Mesodermal cell (in vitro differentiated cells): Measurements from ENCODE around the gene SLX1A.
"Not testable (repeated sequence)": the region's sequence is repeated elsewhere in the genome, so short reads cannot be mapped to it uniquely, and the experiment has no call there.

Source experiments
- H3K27ac ChIP-seq: 2 replicates; pipeline ENCODE4 v1.7.0; 2013; ENCODE audit warnings: mild to moderate bottlenecking, low read depth, low read length, moderate library complexity; ENCODE audit not compliant: severe bottlenecking
- H3K36me3 ChIP-seq: 2 replicates; pipeline ENCODE4 v1.7.1; 2013; ENCODE audit warnings: mild to moderate bottlenecking, low read length, moderate library complexity; ENCODE audit not compliant: control insufficient read depth, insufficient read depth
- H3K4me1 ChIP-seq: one replicate; pipeline ENCODE4 v1.7.1; 2013; ENCODE audit warnings: mild to moderate bottlenecking, low read length; ENCODE audit not compliant: insufficient read depth, control insufficient read depth, poor library complexity, severe bottlenecking
- H3K4me3 ChIP-seq: 2 replicates; pipeline ENCODE4 v1.7.0; 2013; ENCODE audit warnings: low read length, control low read depth, mild to moderate bottlenecking; ENCODE audit not compliant: insufficient read depth, poor library complexity, severe bottlenecking; ENCODE audit errors: extremely low read depth
- H3K9me3 ChIP-seq: 2 replicates; pipeline ENCODE4 v1.7.1; 2013; ENCODE audit warnings: mild to moderate bottlenecking, low read length, moderate library complexity; ENCODE audit not compliant: control insufficient read depth
- WGBS, 2 experiments: methylation state at CpG; one replicate each; pipeline ENCODE4 v1.1.5; 2013; ENCODE audit warnings: missing lambda C conversion rate in 2 of 2; ENCODE audit not compliant: insufficient coverage in 2 of 2; 5-methylcytosine and 5-hydroxymethylcytosine counted together

Gene SLX1A

GRCh38 chr16:30166202-30166902 is 27.3 kb upstream of the SLX1A start:
- WGBS, 2 experiments = 73 to 95% methylated on average over 3 to 4 of the region's 11 CpGs
- H3K4me3 ChIP-seq = no peak overlapping the region

DNA sequence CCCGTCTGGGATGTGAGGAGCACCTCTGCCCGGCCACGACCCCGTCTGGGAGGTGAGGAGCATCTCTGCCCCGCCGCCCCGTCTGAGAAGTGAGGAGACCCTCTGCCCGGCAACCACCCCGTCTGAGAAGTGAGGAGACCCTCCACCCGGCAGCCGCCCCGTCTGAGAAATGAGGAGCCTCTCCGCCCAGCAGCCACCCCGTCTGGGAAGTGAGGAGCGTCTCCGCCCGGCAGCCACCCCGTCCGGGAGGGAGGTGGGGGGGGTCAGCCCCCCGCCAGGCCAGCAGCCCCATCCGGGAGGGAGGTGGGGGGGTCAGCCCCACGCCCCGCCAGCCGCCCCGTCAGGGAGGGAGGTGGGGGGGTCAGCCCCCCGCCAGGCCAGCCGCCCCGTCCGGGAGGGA is 24.9 kb upstream of the SLX1A start:
- H3K9me3 ChIP-seq, H3K36me3 ChIP-seq, H3K4me3 ChIP-seq, H3K4me1 ChIP-seq, H3K27ac ChIP-seq: not testable (repeated sequence)
- 80% methylated on average over 3 of the region's 29 CpGs; no CpG with 5 or more reads in 1 of the 2 experiments for WGBS, 2 experiments

More at GRCh38 chr16:30166202-30166902, 27.3 kb upstream of the SLX1A start:
- H3K36me3 ChIP-seq = no peaks in the 10 kb centered on the region
- no peak overlapping the region for H3K27ac ChIP-seq
- H3K9me3 ChIP-seq = no peaks in the 10 kb centered on the region
- H3K4me1 ChIP-seq = no peaks in the 10 kb centered on the region

GRCh38 chr16:30169416-30169815 is 24.3 kb upstream of the SLX1A start:
- not testable (repeated sequence) for H3K36me3 ChIP-seq, H3K9me3 ChIP-seq, H3K4me3 ChIP-seq, H3K27ac ChIP-seq, H3K4me1 ChIP-seq
- 92% methylated on average over 5 of the region's 38 CpGs; no CpG with 5 or more reads in 1 of the 2 experiments for WGBS, 2 experiments

- 82% methylated on average over 2 of the region's 31 CpGs; no CpG with 5 or more reads in 1 of the 2 experiments for WGBS, 2 experiments
- not testable (repeated sequence) for H3K9me3 ChIP-seq, H3K4me3 ChIP-seq, H3K27ac ChIP-seq, H3K36me3 ChIP-seq, H3K4me1 ChIP-seq
Measured at GRCh38 chr16:30170145-30170544, 23.5 kb upstream of the SLX1A start.

DNA sequence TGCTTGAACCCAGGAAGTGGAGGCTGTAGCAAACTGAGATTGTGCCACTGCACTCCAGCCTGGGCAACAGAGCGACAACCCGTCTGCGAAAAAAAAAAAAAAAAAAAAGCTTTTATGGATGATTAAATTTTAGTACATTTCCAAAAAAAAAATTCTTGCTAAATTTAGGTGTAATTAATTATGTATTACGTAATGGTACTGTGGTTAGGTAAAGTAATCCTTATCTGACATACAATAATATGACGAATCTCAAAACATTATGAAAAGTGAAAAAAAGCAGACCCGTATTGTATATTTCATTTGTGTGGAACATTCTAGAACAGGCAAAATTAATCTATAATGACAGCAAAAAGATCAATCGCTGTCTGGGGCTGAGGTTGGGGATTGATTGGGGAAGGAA is 20.6 kb upstream of the SLX1A start:
- H3K4me1 ChIP-seq = no peaks in the 10 kb centered on the region
- H3K4me3 ChIP-seq = no peak overlapping the region
- WGBS, 2 experiments = 83% methylated on average over 1 of the region's 7 CpGs; no CpG with 5 or more reads in 1 of the 2 experiments
- H3K36me3 ChIP-seq = no peaks in the 10 kb centered on the region
- H3K27ac ChIP-seq = no peak overlapping the region
- H3K9me3 ChIP-seq = no peaks in the 10 kb centered on the region

GRCh38 chr16:30176876-30177275 is 16.8 kb upstream of the SLX1A start:
- not testable (repeated sequence) for H3K9me3 ChIP-seq

DNA sequence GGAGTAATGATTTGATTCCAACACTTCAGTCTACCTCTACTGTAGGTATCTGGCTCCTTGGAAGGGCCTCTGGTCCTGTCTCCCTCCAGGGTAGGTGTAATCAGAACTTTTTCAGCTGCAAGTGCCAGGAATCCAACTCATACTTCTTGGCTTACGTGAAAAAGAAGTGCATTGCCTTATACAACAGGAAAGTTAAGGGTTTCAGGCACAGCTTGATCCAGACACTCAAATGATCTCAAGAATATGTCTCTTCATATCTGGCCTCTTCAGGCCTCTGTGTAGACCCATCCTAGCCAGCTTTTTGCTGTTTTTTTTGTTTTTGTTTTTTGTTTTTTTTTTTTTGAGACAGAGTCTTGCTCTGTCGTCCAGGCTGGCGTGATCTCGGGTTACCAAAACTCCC is 14.5 kb upstream of the SLX1A start:
- WGBS, 2 experiments = 79 to 80% methylated on average over 1 of the region's 4 CpGs
- Histone ChIP-seq H3K27ac (no peak overlapping the region), H3K36me3 (no peaks in the 10 kb centered on the region), H3K9me3 (no peaks in the 10 kb centered on the region), H3K4me1 (no peaks in the 10 kb centered on the region), H3K4me3 (no peak overlapping the region)

More at GRCh38 chr16:30176876-30177275, 16.8 kb upstream of the SLX1A start:
- not testable (repeated sequence) for H3K4me3 ChIP-seq, H3K36me3 ChIP-seq, H3K27ac ChIP-seq, H3K4me1 ChIP-seq
- WGBS, 2 experiments = 85 to 90% methylated on average over 3 of the region's 6 CpGs

DNA sequence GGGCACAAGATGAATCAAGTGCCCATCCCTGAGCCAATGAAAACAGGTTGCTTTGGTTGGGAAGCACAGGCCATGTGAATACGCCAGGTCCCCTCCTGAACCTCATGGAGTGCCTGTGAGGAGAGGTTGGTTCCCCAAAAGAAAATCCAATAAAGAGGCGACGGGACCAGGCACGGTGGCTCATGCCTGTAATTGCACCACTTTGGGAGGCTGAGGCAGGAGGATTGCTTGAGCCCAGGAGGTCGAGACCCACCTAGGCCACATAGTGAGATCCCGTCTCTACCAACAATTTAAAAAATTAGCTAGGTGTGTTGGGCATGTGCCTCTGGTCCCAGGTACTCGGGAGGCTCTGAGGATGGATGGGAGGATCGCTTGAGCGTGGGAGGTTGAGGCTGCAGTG is 13.7 kb upstream of the SLX1A start:
- no peaks in the 10 kb centered on the region for H3K9me3 ChIP-seq
- WGBS, 2 experiments = 86 to 92% methylated on average over 7 to 8 of the region's 9 CpGs
- no peaks in the 10 kb centered on the region for H3K4me1 ChIP-seq
- no peaks in the 10 kb centered on the region for H3K36me3 ChIP-seq
- no peak overlapping the region for H3K27ac ChIP-seq
- H3K4me3 ChIP-seq = no peak overlapping the region

GRCh38 chr16:30180741-30181140 is 12.9 kb upstream of the SLX1A start:
- no peaks in the 10 kb centered on the region for H3K9me3 ChIP-seq
- H3K4me1 ChIP-seq = peaks cover 4% of the 10 kb centered on the region
- H3K36me3 ChIP-seq = no peaks in the 10 kb centered on the region
- no peak overlapping the region for H3K4me3 ChIP-seq
- no peak overlapping the region for H3K27ac ChIP-seq
- 81 to 93% methylated on average over 3 of the region's 3 CpGs for WGBS, 2 experiments

- Histone ChIP-seq H3K4me1 (peaks cover 4% of the 10 kb centered on the region), H3K36me3 (no peaks in the 10 kb centered on the region), H3K27ac (no peak within 1 kb of the TSS), H3K9me3 (no peaks in the 10 kb centered on the region), H3K4me3 (peak within 1 kb of the TSS; percentile 41)
- WGBS, 2 experiments = 2 to 6% methylated on average over 51 to 60 of the region's 81 CpGs
Measured at GRCh38 chr16:30183233-30184095, 10.2 kb upstream of the SLX1A start, which contains the start of gene CORO1A. CORO1A (plus strand) TSS chr16:30183602; CDS start chr16:30185210, 1,608 bp downstream.
